Activated T-cell treated with anti-CD3 and anti-CD28 coated beads, Interleukin-2, amount 50 U/mL, for 72 hours (primary cell): ENCODE measurements around the gene CHML. TPM values are rescaled to one million over a fixed set of nuclear protein-coding genes. Genes with fewer than 3 reads are reported as not detected.

Source experiments
- ATAC-seq, 2 donors: fragments of 150-1000 bp; cut with Tn5 transposase; replicated peaks in 1 of 2; 2 replicates each; pipeline ENCODE4 v1.10.0; 2021; ENCODE audit warnings: moderate library complexity in 2 of 2, mild to moderate bottlenecking in 1 of 2
- DNase-seq, 2 donors: peaks; one replicate each; pipeline ENCODE4 v3.0.0; 2021 to 2022; ENCODE audit warnings: mixed read lengths in 1 of 2
- H3K27ac Mint-ChIP-seq: one replicate; pipeline ENCODE4 v1.8.0; 2022; ENCODE audit warnings: mild to moderate bottlenecking, moderate library complexity, mixed read lengths
- H3K27me3 Mint-ChIP-seq: one replicate; pipeline ENCODE4 v1.8.0; 2022; ENCODE audit warnings: low read depth, mixed read lengths
- H3K36me3 Mint-ChIP-seq, 2 donors: one replicate each; pipeline ENCODE4 v1.8.0; 2022; ENCODE audit warnings: mixed read lengths in 2 of 2, mild to moderate bottlenecking in 1 of 2; ENCODE audit not compliant: insufficient read depth in 2 of 2
- H3K4me1 Mint-ChIP-seq: one replicate; pipeline ENCODE4 v1.8.0; 2022; ENCODE audit warnings: low read depth, mixed read lengths
- H3K4me3 Mint-ChIP-seq, 2 donors: one replicate each; pipeline ENCODE4 v1.8.0; 2022; ENCODE audit warnings: mild to moderate bottlenecking in 2 of 2, mixed read lengths in 2 of 2, moderate library complexity in 2 of 2
- H3K9me3 Mint-ChIP-seq, 2 donors: one replicate each; pipeline ENCODE4 v1.8.0; 2022; ENCODE audit warnings: mixed read lengths in 2 of 2
- total RNA-seq, 2 donors: library from RNA; stranded (reverse); gene quantifications; one replicate each; pipeline ENCODE4 v1.2.3, GENCODE V29; 2022

The CHML gene
- total RNA-seq, 2 donors from 2014 or later: 7.0 to 14.7 TPM

DNA sequence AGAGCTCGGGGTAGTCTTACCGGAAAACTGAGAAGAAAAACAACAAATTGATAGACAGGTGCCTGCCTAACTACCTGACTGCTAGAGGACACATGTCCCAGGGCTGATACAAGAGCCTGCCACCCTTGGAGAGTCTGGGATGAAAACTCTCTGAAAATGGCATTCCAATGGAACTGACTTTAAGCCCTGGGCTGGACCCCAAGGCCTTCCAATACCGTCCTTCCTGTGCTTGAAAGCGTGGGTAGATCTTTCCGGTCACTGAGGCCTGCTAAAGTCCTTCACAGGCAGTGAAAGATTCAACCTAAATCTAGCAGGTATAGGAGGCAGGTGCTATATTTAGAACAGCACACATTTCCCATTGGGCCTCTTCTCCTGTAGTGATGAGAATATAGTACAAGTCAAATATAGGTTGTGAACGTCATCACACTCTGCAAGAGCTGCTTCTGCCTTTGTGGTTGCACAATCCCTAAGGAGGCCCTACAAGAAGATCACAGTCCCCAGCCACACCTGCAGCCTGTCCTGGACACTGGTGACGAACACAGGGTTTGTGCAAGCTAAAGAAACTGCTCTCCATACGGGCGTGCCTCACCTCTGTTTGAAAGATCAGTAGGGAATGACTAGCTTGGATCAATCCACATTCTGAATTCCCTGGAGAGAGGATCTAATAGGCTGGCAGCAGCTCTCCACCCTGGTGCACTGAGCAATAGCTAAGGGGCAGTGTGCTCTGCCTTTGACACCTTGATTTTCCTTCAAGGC, 876 bp upstream of the CHML start:
- DNase-seq: no peak
- peaks cover 41% of the 10 kb centered on the region for H3K4me1 Mint-ChIP-seq
- peaks cover 3 to 7% of the 10 kb centered on the region in 2 donors for H3K36me3 Mint-ChIP-seq
- H3K4me3 Mint-ChIP-seq: peak overlapping the region; percentile 82
- H3K9me3 Mint-ChIP-seq: peaks cover 3 to 5% of the 10 kb centered on the region in 2 donors
- peak overlapping the region; percentile 62 for H3K27ac Mint-ChIP-seq
- no peak for ATAC-seq
- H3K27me3 Mint-ChIP-seq: no peaks in the 10 kb centered on the region

DNA sequence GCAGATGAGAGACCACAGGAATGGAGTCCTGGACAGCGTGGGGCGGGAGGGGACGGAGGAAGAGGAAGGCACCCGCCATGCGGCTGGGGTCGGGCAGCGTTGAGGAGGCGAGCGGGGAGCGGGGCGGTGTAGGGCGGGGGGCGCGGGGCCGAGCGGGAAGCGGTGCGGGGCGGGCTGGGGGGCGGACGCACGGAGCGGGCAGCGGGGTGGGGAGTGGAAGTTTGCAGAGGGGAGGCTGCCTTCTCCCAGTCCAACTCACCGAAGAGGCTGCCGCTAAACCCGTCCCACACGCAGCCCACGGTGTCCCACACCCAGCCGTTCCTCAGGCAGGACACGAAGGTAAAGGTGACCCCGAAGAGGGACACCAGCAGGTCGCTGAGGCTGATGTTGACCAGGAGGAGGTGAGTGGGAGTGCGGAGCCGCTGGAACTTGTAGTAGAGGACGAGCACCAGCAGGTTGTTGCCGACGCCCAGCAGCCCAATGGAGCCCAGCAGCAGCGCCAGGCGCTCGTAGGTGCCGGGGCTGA, 483 bp downstream of the CHML start:
- peak; percentile 25 to 47 for ATAC-seq
- H3K27me3 Mint-ChIP-seq: no peaks in the 10 kb centered on the region
- H3K4me1 Mint-ChIP-seq: peaks cover 48% of the 10 kb centered on the region

GRCh38 chr1:241638909-241639622, 1.1 kb downstream of the CHML start:
- Mint-ChIP-seq H3K27me3 (no peaks in the 10 kb centered on the region), H3K27ac (peak overlapping the region; percentile 10), H3K9me3 (peaks cover 3 to 5% of the 10 kb centered on the region in 2 donors), H3K4me1 (peaks cover 48% of the 10 kb centered on the region), H3K4me3 (peak overlapping the region; percentile 92 to 93), H3K36me3 (peaks cover 9 to 22% of the 10 kb centered on the region in 2 donors)
- no peak for ATAC-seq
- no peak for DNase-seq

More for the DNA sequence above, 483 bp downstream of the CHML start:
- H3K4me3 Mint-ChIP-seq: peak overlapping the region; percentile 92 to 93
- peaks cover 9 to 17% of the 10 kb centered on the region in 2 donors for H3K36me3 Mint-ChIP-seq
- H3K27ac Mint-ChIP-seq: peak overlapping the region; percentile 10
- peaks cover 3 to 5% of the 10 kb centered on the region in 2 donors for H3K9me3 Mint-ChIP-seq
- peak; percentile 39 to 48 for DNase-seq

GRCh38 chr1:241638099-241638682, 2.0 kb downstream of the CHML start:
- H3K9me3 Mint-ChIP-seq: peaks cover 3 to 5% of the 10 kb centered on the region in 2 donors
- H3K27me3 Mint-ChIP-seq: no peaks in the 10 kb centered on the region
- peaks cover 43% of the 10 kb centered on the region for H3K4me1 Mint-ChIP-seq
- peak overlapping the region; percentile 66 to 92 for H3K4me3 Mint-ChIP-seq
- peaks cover 9 to 22% of the 10 kb centered on the region in 2 donors for H3K36me3 Mint-ChIP-seq
- ATAC-seq: no peak
- no peak overlapping the region for H3K27ac Mint-ChIP-seq
- DNase-seq: no peak

GRCh38 chr1:241637604-241638003, 2.6 kb downstream of the CHML start:
- peaks cover 3 to 5% of the 10 kb centered on the region in 2 donors for H3K9me3 Mint-ChIP-seq
- no peak for DNase-seq
- peaks cover 43% of the 10 kb centered on the region for H3K4me1 Mint-ChIP-seq
- H3K36me3 Mint-ChIP-seq: peaks cover 9 to 22% of the 10 kb centered on the region in 2 donors
- no peak for ATAC-seq
- peak overlapping the region; percentile 66 to 92 for H3K4me3 Mint-ChIP-seq
- H3K27ac Mint-ChIP-seq: no peak overlapping the region
- H3K27me3 Mint-ChIP-seq: no peaks in the 10 kb centered on the region

DNA sequence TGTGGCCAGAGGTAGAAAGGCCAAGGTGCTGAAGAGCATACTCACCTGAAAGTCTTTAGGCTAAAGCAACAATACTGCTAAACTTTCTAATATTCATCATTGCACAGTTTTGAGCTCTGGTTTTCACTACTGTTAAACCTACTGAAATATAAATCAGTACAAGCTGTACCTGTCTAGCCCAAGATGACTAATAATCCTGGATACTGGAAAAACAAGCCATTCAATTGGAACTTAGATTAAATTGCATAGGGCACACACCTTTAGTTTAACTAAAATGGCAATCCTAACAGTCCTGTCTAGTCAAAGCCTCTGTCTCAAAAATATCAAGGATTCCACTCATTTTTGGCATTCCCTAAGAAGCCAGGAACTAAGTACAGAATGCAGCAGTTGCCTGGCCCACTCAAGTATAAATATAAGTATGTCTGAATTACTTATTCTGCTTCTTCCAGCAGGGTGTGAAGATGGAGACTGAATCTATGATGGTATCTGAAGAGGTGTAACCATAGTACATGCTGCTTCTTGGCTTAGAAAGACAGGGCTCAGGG, 3.1 kb downstream of the CHML start:
- Mint-ChIP-seq H3K27ac (no peak overlapping the region), H3K4me3 (peak overlapping the region; percentile 66 to 92), H3K9me3 (peaks cover 0 to under 1% of the 10 kb centered on the region in 2 donors), H3K4me1 (peaks cover 47% of the 10 kb centered on the region), H3K36me3 (peaks cover 6 to 22% of the 10 kb centered on the region in 2 donors), H3K27me3 (no peaks in the 10 kb centered on the region)
- DNase-seq (no peak), ATAC-seq (no peak)

DNA sequence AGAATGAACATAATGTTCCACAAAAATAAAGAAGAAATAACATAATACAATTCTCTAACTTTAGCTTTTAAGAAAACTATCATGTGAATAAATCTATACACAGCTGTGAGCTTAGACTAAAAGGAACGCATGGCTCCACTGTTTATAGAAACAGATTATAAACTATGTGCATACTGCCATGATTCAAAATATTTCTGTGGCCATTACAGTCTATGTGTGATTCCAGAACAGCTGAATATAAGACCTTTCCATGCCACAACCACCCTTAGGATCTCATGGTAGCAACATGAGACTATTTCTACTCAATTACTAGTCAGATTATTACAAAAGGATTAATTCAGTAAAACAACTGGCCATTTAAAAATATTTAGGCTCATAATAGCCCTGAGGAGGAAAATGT, 3.9 kb downstream of the CHML start:
- Mint-ChIP-seq H3K9me3 (no peaks in the 10 kb centered on the region), H3K4me1 (peaks cover 55% of the 10 kb centered on the region), H3K36me3 (peaks cover 6 to 21% of the 10 kb centered on the region in 2 donors), H3K27me3 (no peaks in the 10 kb centered on the region), H3K4me3 (peak overlapping the region in 1 of 2 donors; percentile 31), H3K27ac (no peak overlapping the region)
- ATAC-seq (no peak), DNase-seq (no peak)

- ATAC-seq (no peak), DNase-seq (no peak)
- H3K4me1 Mint-ChIP-seq: peaks cover 54% of the 10 kb centered on the region
- H3K9me3 Mint-ChIP-seq: no peaks in the 10 kb centered on the region
- no peak overlapping the region for H3K4me3 Mint-ChIP-seq
- H3K36me3 Mint-ChIP-seq: peaks cover 6 to 22% of the 10 kb centered on the region in 2 donors
- no peak overlapping the region for H3K27ac Mint-ChIP-seq
- H3K27me3 Mint-ChIP-seq: no peaks in the 10 kb centered on the region
Measured at GRCh38 chr1:241635556-241636152, 4.5 kb downstream of the CHML start.

DNA sequence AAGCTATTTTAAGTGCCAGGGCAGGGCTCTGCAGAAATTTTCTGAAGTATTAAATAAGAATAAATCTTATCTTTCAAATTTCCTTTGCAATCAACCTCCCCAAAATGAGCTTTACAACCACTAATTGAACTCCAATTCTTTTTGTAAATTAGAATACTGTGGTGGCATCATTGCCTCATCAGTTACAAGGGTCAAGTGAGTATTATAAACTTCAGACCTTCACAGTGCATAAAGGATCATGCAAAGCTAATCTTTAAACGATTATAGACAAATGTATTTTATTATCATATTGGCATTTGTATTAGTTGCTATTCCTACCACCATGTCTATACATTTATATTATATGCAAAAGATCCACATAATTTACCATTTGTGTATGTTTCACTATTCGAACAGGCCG, 7.2 kb downstream of the CHML start:
- Mint-ChIP-seq H3K4me1 (peaks cover 48% of the 10 kb centered on the region), H3K27me3 (no peaks in the 10 kb centered on the region), H3K4me3 (no peak overlapping the region), H3K9me3 (no peaks in the 10 kb centered on the region), H3K27ac (no peak overlapping the region), H3K36me3 (peaks cover 6 to 22% of the 10 kb centered on the region in 2 donors)
- DNase-seq: no peak
- ATAC-seq: no peak

DNA sequence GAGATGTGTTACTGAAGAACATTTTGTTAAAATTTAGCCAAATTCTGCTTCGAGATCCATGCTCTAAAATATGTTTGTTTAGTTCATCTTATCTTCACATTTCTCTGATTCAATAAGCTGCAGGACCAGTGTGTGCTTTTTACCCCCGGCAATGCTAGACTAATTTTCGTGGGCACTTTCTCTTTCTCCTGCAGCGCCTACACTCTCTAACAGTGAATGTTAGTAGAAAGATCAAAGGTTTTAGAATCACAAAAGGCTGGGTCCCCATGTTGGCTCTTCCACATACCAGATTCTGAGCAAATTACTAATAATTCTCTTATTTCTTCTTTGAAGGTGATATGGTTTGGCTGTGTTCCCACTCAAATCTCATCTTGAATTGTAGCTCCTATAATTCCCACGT, 8.5 kb downstream of the CHML start:
- DNase-seq: no peak
- H3K4me3 Mint-ChIP-seq: peak overlapping the region in 1 of 2 donors; percentile 11
- H3K9me3 Mint-ChIP-seq: no peaks in the 10 kb centered on the region
- H3K4me1 Mint-ChIP-seq: peaks cover 39% of the 10 kb centered on the region
- no peak for ATAC-seq
- H3K36me3 Mint-ChIP-seq: peaks cover 6 to 22% of the 10 kb centered on the region in 2 donors
- H3K27ac Mint-ChIP-seq: no peak overlapping the region
- H3K27me3 Mint-ChIP-seq: no peaks in the 10 kb centered on the region

GRCh38 chr1:241630899-241631298, 9.3 kb downstream of the CHML start:
- ATAC-seq: no peak
- no peaks in the 10 kb centered on the region for H3K9me3 Mint-ChIP-seq
- H3K27me3 Mint-ChIP-seq: no peaks in the 10 kb centered on the region

GRCh38 chr1:241630476-241630875, 9.7 kb downstream of the CHML start:
- ATAC-seq (no peak), DNase-seq (no peak)
- H3K4me3 Mint-ChIP-seq: no peak overlapping the region
- H3K36me3 Mint-ChIP-seq: peaks cover 4 to 19% of the 10 kb centered on the region in 2 donors
- H3K4me1 Mint-ChIP-seq: peaks cover 30% of the 10 kb centered on the region
- no peaks in the 10 kb centered on the region for H3K27me3 Mint-ChIP-seq
- no peaks in the 10 kb centered on the region for H3K9me3 Mint-ChIP-seq
- H3K27ac Mint-ChIP-seq: no peak overlapping the region

More at GRCh38 chr1:241630899-241631298, 9.3 kb downstream of the CHML start:
- no peak overlapping the region for H3K27ac Mint-ChIP-seq
- no peak overlapping the region for H3K4me3 Mint-ChIP-seq
- DNase-seq: no peak
- H3K4me1 Mint-ChIP-seq: peaks cover 34% of the 10 kb centered on the region
- H3K36me3 Mint-ChIP-seq: peaks cover 6 to 22% of the 10 kb centered on the region in 2 donors
